EH (cell line): Measurements from ENCODE around the gene PPP2R3B.
A peak's percentile ranks its signal among the peaks of the same experiment; 100 is the strongest.
"Not testable (repeated sequence)": the region's sequence is repeated elsewhere in the genome, so short reads cannot be mapped to it uniquely, and the experiment has no call there.

Source experiments
- DNase-seq: peaks from one replicate; pipeline ENCODE4 v3.0.0-alpha.2; 2015; ENCODE audit warnings: low read depth

The PPP2R3B gene

GRCh38 chrX:402857-403256 lies 16.1 kb upstream of the PPP2R3B start:
- DNase-seq: no peak

GRCh38 chrX:400258-400657 lies 13.6 kb upstream of the PPP2R3B start:
- no peak for DNase-seq

GRCh38 chrX:397575-397974 lies 10.9 kb upstream of the PPP2R3B start:
- peak; percentile 98 for DNase-seq

GRCh38 chrX:394830-395229 lies 8.1 kb upstream of the PPP2R3B start:
- DNase-seq: no peak

- DNase-seq: no peak
These were observed 5.8 kb upstream of the PPP2R3B start for GRCh38 chrX:392575-392846.

- no peak for DNase-seq
These were observed 5.2 kb upstream of the PPP2R3B start for GRCh38 chrX:391717-392574.

- no peak for DNase-seq
These were observed 3.8 kb upstream of the PPP2R3B start for GRCh38 chrX:390459-390858.

- no peak for DNase-seq
These were observed 2.3 kb upstream of the PPP2R3B start for GRCh38 chrX:389021-389441.

GRCh38 chrX:387729-388128 lies 1.0 kb upstream of the PPP2R3B start:
- DNase-seq: no peak

GRCh38 chrX:386239-386767 lies 404 bp downstream of the PPP2R3B start:
- DNase-seq: no peak

- DNase-seq: not testable (repeated sequence)
These were observed 971 bp downstream of the PPP2R3B start for GRCh38 chrX:385736-386135.

GRCh38 chrX:384861-385260 lies 1.8 kb downstream of the PPP2R3B start:
- DNase-seq: no peak

- DNase-seq: no peak
These were observed 8.3 kb downstream of the PPP2R3B start for GRCh38 chrX:378443-378842.

- not testable (repeated sequence) for DNase-seq
These were observed 10.5 kb downstream of the PPP2R3B start for GRCh38 chrX:376206-376605.

- DNase-seq: no peak
These were observed 11.3 kb downstream of the PPP2R3B start for GRCh38 chrX:375181-376036.

- DNase-seq: peak; percentile 37
These were observed 12.1 kb downstream of the PPP2R3B start for GRCh38 chrX:374596-374995.

- peak; percentile 58 for DNase-seq
These were observed 12.9 kb downstream of the PPP2R3B start for GRCh38 chrX:373641-374471.

- peak; percentile 65 for DNase-seq
These were observed 13.7 kb downstream of the PPP2R3B start for GRCh38 chrX:372856-373640.

- no peak for DNase-seq
These were observed 14.8 kb downstream of the PPP2R3B start for GRCh38 chrX:371907-372306.

GRCh38 chrX:370963-371745 lies 15.6 kb downstream of the PPP2R3B start:
- DNase-seq: no peak
